B cell (primary cell): ENCODE measurements around the gene RORC. TPM values are rescaled to one million over a fixed set of nuclear protein-coding genes. Genes with fewer than 3 reads are reported as not detected.
"Not testable (repeated sequence)": the region's sequence is repeated elsewhere in the genome, so short reads cannot be mapped to it uniquely, and the experiment has no call there.

Experiments used
- ATAC-seq: fragments of 200-7000 bp; cut with Tn5 transposase; one replicate; pipeline ENCODE4 v1.10.0; 2021; ENCODE audit warnings: low read depth, mild to moderate bottlenecking, moderate number of reproducible peaks, moderate library complexity
- CTCF ChIA-PET: fragments of 350-600 bp; sonication (Branson Sonifier 250); formaldehyde crosslinking; loops from one replicate; lab custom pipeline; 2021; ENCODE audit warnings: antibody characterized with exemption, inconsistent platforms; lab: Charles Lee
- POLR2A ChIA-PET: fragments of 350-600 bp; sonication (Branson Sonifier 250); formaldehyde crosslinking; loops from one replicate; lab custom pipeline; 2021; ENCODE audit warnings: antibody characterized with exemption; lab: Charles Lee
- DNase-seq: peaks from one replicate; pipeline ENCODE4 v3.0.0; 2013
- H2AFZ ChIP-seq: 2 replicates; pipeline ENCODE4 v1.6.1; 2012; ENCODE audit warnings: mild to moderate bottlenecking, low read depth, low read length; ENCODE audit not compliant: insufficient read depth, poor library complexity, severe bottlenecking
- H3K27ac ChIP-seq, 2 donors: 1 replicate in 1 of 2; 2 replicates in 1 of 2; pipeline ENCODE4 v1.5.1; 2012 to 2013; ENCODE audit warnings: low read length in 2 of 2, mild to moderate bottlenecking in 2 of 2, moderate library complexity in 1 of 2
- H3K27me3 ChIP-seq, 4 experiments: fragments of 200-600 bp in 1 of 4; sonication (generic) in 1 of 4; replicated peaks in 1 of 4; 1 replicate in 2 of 4; 2 replicates in 2 of 4; pipeline versions ENCODE4 v1.6.1 to v1.7.0; 2013 to 2016; ENCODE audit warnings: low read length in 3 of 4, mild to moderate bottlenecking in 2 of 4, mixed read lengths in 1 of 4, moderate library complexity in 1 of 4; ENCODE audit not compliant: insufficient read depth in 4 of 4, control insufficient read depth in 3 of 4; ENCODE audit errors: control extremely low read depth in 1 of 4
- H3K36me3 ChIP-seq, 2 experiments: replicated peaks in 1 of 2; 1 replicate in 1 of 2; 2 replicates in 1 of 2; pipeline versions ENCODE4 v1.6.1 to v1.7.1; 2013; ENCODE audit warnings: low read length in 1 of 2; ENCODE audit not compliant: insufficient read depth in 2 of 2, control insufficient read depth in 1 of 2; ENCODE audit errors: control extremely low read depth in 1 of 2, extremely low read depth in 1 of 2
- H3K4me1 ChIP-seq, 2 donors: fragments of 200-600 bp in 1 of 2; sonication (generic) in 1 of 2; 1 replicate in 1 of 2; 2 replicates in 1 of 2; pipeline versions ENCODE4 v1.5.1 to v1.6.1; 2013 to 2017; ENCODE audit warnings: low read length in 2 of 2; ENCODE audit not compliant: control insufficient read depth in 2 of 2, insufficient read depth in 2 of 2
- H3K4me2 ChIP-seq: replicated peaks from 2 replicates; pipeline ENCODE3; 2012; ENCODE audit warnings: mild to moderate bottlenecking, low read depth, low read length; ENCODE audit not compliant: poor library complexity, severe bottlenecking
- H3K4me3 ChIP-seq, 5 experiments: fragments of 200-600 bp in 1 of 5; sonication (generic) in 1 of 5; 1 replicate in 3 of 5; 2 replicates in 2 of 5; pipeline versions ENCODE4 v1.5.1 to v1.7.0; 2011 to 2016; ENCODE audit warnings: low read length in 4 of 5, mild to moderate bottlenecking in 4 of 5, low read depth in 2 of 5, control low read depth in 1 of 5, moderate library complexity in 1 of 5; ENCODE audit not compliant: insufficient read depth in 1 of 5; ENCODE audit errors: control extremely low read depth in 1 of 5, extremely low read depth in 1 of 5
- H3K79me2 ChIP-seq: fragments of 200-600 bp; sonication (generic); one replicate; pipeline ENCODE4 v1.6.0; 2016; ENCODE audit warnings: low read length; ENCODE audit not compliant: control insufficient read depth, insufficient read depth
- H3K9ac ChIP-seq: fragments of 200-600 bp; sonication (generic); 2 replicates; pipeline ENCODE4 v1.6.1; 2017; ENCODE audit warnings: mild to moderate bottlenecking, low read length, moderate library complexity
- H3K9me3 ChIP-seq, 3 donors: one replicate each; pipeline versions ENCODE4 v1.6.1 to v1.7.1; 2013; ENCODE audit warnings: low read length in 2 of 3; ENCODE audit not compliant: control insufficient read depth in 2 of 3, insufficient read depth in 1 of 3; ENCODE audit errors: control extremely low read depth in 1 of 3
- H4K20me1 ChIP-seq: 2 replicates; pipeline ENCODE4 v1.6.0; 2012; ENCODE audit warnings: mild to moderate bottlenecking, low read length; ENCODE audit not compliant: insufficient read depth, control insufficient read depth, poor library complexity, severe bottlenecking
- H3K27ac Mint-ChIP-seq: one replicate; pipeline ENCODE4 v1.8.0; 2021; ENCODE audit warnings: mixed read lengths
- H3K27me3 Mint-ChIP-seq: one replicate; pipeline ENCODE4 v1.8.0; 2021; ENCODE audit warnings: mixed read lengths
- H3K4me1 Mint-ChIP-seq: one replicate; pipeline ENCODE4 v1.8.0; 2021; ENCODE audit warnings: mixed read lengths
- H3K4me3 Mint-ChIP-seq: one replicate; pipeline ENCODE4 v1.8.0; 2021; ENCODE audit warnings: mixed read lengths
- H3K9me3 Mint-ChIP-seq: one replicate; pipeline ENCODE4 v1.8.0; 2022; ENCODE audit warnings: mixed read lengths; ENCODE audit not compliant: insufficient read depth
- CTCF ChIP-seq: fragments of 200-600 bp; IDR thresholded peaks from one replicate; pipeline ENCODE4 v1.8.0; 2022; ENCODE audit warnings: antibody characterized with exemption, mild to moderate bottlenecking
- EZH2 ChIP-seq: IDR thresholded peaks from 2 replicates; pipeline ENCODE4 v1.6.1; 2012; ENCODE audit warnings: borderline replicate concordance, low read depth, mild to moderate bottlenecking, moderate library complexity, low read length; ENCODE audit not compliant: insufficient read depth, poor library complexity, severe bottlenecking
- WGBS: methylation state at CpG from one replicate; pipeline ENCODE4 v1.1.5; 2013; ENCODE audit warnings: missing lambda C conversion rate; ENCODE audit not compliant: insufficient coverage; 5-methylcytosine and 5-hydroxymethylcytosine counted together
- intact Hi-C: fragments of 100-400 bp; cut with micrococcal nuclease; formaldehyde crosslinking; loops from one replicate; pipeline ENCODE4 v1.10.0; 2022
- polyA plus RNA-seq: library from polyadenylated mRNA; depleted of rRNA; stranded (reverse); fragments of >200 nt; gene quantifications from 2 replicates; pipeline ENCODE4 v1.2.3, GENCODE V29; 2012
- total RNA-seq, 2 donors: library from RNA; stranded (reverse); fragments of 120-200 nt in 1 of 2; gene quantifications; 1 replicate in 1 of 2; 2 replicates in 1 of 2; pipeline versions ENCODE4 v1.2.3 to v1.2.4, GENCODE V29; 2013 to 2022

RORC gene
- total and polyA plus RNA-seq, 2 donors (not counting 1 experiment from before 2014, with no cell fraction given) = 0.15 TPM; not detected in 1

GRCh38 chr1:151858030-151858746 lies 26.6 kb upstream of the RORC start:
- Histone ChIP-seq H3K79me2 (no peaks in the 10 kb centered on the region), H3K27me3 (no peaks in the 10 kb centered on the region), H3K9me3 (no peaks in the 10 kb centered on the region), H3K27ac (no peak overlapping the region), H3K36me3 (no peaks in the 10 kb centered on the region), H3K9ac (no peak overlapping the region), H4K20me1 (no peaks in the 10 kb centered on the region), H2AFZ (no peak overlapping the region), H3K4me1 (peaks cover 8 to 15% of the 10 kb centered on the region in 2 donors), H3K4me2 (no peak overlapping the region), H3K4me3 (no peak overlapping the region)
- TF ChIP-seq EZH2 (no peak), CTCF (no peak)
- DNase-seq = no peak
- Mint-ChIP-seq H3K4me3 (no peak overlapping the region), H3K4me1 (peaks cover 12% of the 10 kb centered on the region), H3K9me3 (no peaks in the 10 kb centered on the region), H3K27me3 (peaks cover 3% of the 10 kb centered on the region), H3K27ac (no peak overlapping the region)
- CTCF ChIA-PET = interaction anchor here (0.8 to 0.9 kb wide), 2 partner anchors 11 to 75 kb away, joined by 3 to 4 read pairs; no protein-coding TSS in a partner anchor
- intact Hi-C loops = no loop called here
- 62% methylated on average over 2 of the region's 3 CpGs for WGBS
- no peak for ATAC-seq
- POLR2A ChIA-PET = no interaction called here

- no peak for ATAC-seq
- ChIA-PET CTCF (no interaction called here), POLR2A (no interaction called here)
- no peak overlapping the region for H3K4me3 ChIP-seq
- no peak for DNase-seq
- TF ChIP-seq CTCF = no peak
- no peak for TF ChIP-seq EZH2
- H3K4me2 ChIP-seq = no peak overlapping the region
- H3K27ac ChIP-seq = no peak overlapping the region
- WGBS = 80% methylated on average over 2 of the region's 4 CpGs
- Mint-ChIP-seq H3K27me3 (peaks cover 5% of the 10 kb centered on the region), H3K4me1 (peaks cover 10% of the 10 kb centered on the region), H3K27ac (no peak overlapping the region), H3K4me3 (no peak overlapping the region), H3K9me3 (no peaks in the 10 kb centered on the region)
- no peaks in the 10 kb centered on the region for H3K79me2 ChIP-seq
- no peaks in the 10 kb centered on the region for H4K20me1 ChIP-seq
- intact Hi-C loops = no loop called here
- H3K9ac ChIP-seq = no peak overlapping the region
- H3K36me3 ChIP-seq = no peaks in the 10 kb centered on the region
- H2AFZ ChIP-seq = no peak overlapping the region
- H3K9me3 ChIP-seq = no peaks in the 10 kb centered on the region
- H3K4me1 ChIP-seq = peaks cover 8 to 15% of the 10 kb centered on the region in 2 donors
- no peaks in the 10 kb centered on the region for H3K27me3 ChIP-seq
These were observed 24.3 kb upstream of the RORC start for GRCh38 chr1:151855933-151856332.

GRCh38 chr1:151855516-151855915 lies 23.9 kb upstream of the RORC start:
- H4K20me1 ChIP-seq, H3K79me2 ChIP-seq, H3K4me1 Mint-ChIP-seq, H3K4me3 Mint-ChIP-seq, H3K4me3 ChIP-seq, H3K9me3 ChIP-seq, CTCF ChIA-PET, H3K36me3 ChIP-seq, intact Hi-C loops, ATAC-seq, H3K27ac ChIP-seq, POLR2A ChIA-PET, H3K9me3 Mint-ChIP-seq, H3K4me2 ChIP-seq, H3K27me3 ChIP-seq, H3K27ac Mint-ChIP-seq, H2AFZ ChIP-seq, DNase-seq, H3K9ac ChIP-seq, H3K27me3 Mint-ChIP-seq: not testable (repeated sequence)
- peaks cover 7 to 11% of the 10 kb centered on the region in 2 donors for H3K4me1 ChIP-seq
- 100% methylated on average over 5 of the region's 8 CpGs for WGBS
